ENCODE results near the gene TLX3.

The TLX3 gene

GRCh38 chr5:171306781-171307591 lies 2.1 kb upstream of the TLX3 start:
- no peak for DNase-seq

- no peak for DNase-seq
Observed at GRCh38 chr5:171307789-171308452, 1.1 kb upstream of the TLX3 start.

DNA sequence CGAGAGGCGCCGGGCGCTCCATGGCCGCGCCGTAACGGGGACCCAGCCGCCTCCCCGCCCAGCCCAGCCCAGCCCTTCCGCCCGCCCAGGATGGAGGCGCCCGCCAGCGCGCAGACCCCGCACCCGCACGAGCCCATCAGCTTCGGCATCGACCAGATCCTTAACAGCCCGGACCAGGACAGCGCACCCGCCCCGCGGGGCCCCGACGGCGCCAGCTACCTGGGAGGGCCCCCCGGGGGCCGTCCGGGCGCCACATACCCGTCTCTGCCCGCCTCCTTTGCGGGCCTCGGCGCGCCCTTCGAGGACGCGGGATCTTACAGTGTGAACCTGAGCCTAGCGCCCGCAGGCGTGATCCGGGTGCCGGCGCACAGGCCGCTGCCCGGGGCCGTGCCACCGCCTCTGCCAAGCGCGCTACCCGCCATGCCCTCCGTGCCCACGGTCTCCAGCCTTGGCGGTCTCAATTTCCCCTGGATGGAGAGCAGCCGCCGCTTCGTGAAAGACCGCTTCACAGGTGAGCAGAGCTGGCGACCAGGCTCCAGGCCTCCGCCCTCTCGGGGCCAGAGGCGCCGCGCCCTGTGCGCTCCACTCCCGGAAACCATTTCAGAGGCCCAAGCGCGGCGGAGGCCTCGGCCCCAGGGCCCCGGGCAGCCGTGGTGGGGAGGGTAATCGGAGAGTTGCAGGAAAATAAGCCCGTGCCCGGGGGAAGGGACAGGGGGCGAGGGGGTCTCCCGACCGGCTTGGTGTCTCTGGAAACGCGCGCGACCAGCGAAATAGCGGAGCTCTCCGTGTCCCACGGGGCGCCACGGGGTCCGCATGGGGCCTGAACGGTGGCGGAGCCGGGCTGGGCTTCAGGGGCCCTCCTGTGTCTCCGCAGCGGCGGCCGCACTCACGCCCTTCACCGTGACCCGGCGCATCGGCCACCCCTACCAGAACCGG lies 496 bp downstream of the TLX3 start:
- DNase-seq: no peak

DNA sequence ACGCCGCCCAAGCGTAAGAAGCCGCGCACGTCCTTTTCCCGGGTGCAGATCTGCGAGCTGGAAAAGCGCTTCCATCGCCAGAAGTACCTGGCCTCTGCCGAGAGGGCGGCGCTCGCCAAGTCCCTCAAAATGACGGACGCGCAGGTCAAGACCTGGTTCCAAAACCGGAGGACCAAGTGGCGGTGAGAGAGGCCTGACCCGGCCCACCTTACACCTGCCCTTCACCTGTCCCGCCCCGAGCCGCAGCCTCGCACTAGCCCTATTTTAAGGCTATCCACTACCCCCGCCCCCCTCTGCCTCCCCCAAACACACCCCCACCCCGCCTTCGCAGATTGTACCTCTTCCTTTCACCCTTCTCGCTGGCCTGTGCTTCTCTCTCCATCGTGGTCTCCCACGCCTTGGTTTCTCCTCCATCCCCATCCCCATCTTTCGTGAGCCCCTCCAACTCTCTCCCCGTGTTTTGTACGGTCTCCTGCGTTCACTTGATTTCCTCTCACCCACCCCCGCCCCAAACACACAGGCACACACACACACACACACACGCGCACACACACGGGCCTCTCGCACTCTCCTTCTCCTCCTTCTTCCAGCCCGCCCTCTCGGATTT lies 1.3 kb downstream of the TLX3 start:
- DNase-seq: no peak

- DNase-seq: no peak
Observed at GRCh38 chr5:171310819-171311321, 1.8 kb downstream of the TLX3 start.

DNA sequence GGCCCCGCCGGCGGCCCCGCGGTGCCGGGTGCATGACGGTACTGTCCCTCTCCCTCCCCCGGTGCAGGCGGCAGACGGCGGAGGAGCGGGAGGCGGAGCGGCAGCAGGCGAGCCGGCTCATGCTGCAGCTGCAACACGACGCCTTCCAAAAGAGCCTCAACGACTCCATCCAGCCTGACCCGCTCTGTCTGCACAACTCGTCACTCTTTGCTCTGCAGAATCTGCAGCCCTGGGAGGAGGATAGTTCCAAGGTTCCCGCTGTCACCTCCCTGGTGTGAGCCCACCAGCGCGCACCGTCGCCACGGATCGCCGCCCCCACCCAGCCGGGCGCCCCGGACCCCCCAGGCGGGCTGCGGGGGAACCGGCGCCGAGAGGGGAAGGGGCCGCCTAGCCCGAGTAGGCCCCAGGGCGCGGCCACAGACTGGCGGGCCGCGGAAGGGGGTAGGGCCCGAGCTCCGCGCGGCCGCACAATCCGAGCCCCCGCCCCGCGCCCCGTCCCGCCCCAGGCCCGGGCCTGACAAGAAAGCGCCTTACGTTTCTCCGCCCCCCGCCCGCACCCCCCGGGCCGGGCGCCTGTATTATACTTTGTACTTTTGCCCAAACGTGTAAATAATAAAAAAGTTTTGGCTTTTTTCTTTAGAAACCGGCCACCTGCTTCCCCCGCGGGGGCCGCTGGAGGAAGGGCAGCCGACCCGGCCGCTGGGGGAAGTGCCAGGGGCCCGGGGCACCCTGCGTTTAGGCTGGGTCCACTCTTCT lies 2.5 kb downstream of the TLX3 start:
- no peak for DNase-seq

DNA sequence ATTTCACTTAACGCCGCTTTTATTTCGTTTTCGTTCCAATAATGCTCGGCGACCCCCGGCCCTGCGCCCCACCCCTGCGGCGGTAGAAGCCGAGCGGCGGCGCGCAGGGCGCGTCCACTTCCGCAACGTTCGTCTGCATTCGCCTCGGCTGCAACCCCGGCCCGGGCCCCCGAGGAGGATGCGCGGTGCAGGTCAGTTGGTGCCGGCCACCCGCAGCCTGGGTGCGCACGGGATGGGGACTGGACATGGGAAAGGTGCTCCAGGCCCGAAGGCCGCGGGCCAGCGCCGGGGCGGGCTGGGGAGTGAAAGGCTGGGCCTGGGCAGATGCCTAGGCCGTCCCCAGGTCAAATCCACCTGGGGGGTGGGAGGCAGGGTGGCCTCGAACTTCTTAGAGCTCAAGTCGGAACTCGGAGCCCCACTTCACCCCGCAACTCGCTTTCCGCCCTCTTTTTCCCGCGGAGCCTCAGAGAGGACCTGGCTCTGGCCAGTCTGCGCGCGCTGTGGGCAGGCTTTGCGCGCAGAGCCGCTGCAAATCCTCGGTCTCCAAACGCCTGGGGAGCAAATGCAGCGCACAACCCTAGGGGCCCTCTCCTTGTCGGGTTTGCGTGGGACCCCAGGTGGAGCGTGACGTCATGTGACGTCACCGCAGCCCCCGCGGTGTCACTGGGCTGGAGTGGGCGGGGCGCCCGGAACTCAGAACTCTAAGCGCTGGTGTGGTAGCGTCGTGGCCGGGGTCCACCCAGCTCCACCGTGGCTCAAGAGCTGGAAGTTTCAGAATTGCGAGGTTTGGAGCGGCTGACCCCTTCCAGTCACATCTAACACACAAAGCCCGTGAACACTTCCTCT lies 3.3 kb downstream of the TLX3 start:
- no peak for DNase-seq

GRCh38 chr5:171313481-171314206 lies 4.6 kb downstream of the TLX3 start:
- DNase-seq: no peak

- no peak for DNase-seq
Observed at GRCh38 chr5:171314728-171315385, 5.8 kb downstream of the TLX3 start.

DNA sequence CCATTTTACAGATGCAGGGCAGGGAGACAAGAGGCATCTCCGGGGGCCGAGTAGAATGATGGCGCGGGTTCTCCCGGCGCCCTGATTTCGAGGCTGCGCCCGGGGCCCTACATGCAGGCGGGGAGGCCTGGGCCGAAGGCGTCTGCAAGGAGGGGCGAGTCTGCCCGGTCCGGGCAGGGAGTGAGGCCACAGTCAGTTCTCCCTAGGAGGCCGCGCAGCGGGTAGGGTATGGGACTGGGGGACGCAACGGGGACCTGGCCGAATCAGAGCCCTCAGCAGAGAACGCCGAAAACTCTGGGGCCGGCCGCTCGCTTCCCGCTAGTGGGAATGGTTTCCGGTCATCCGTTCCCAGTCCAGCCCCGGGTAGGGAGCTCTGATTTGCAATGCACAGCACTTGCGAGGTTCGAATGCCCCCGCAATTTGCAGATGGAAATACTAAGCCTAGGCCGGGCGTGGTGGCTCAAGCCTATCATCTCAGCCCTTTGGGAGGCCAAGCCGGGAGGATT lies 6.4 kb downstream of the TLX3 start:
- no peak for DNase-seq

DNA sequence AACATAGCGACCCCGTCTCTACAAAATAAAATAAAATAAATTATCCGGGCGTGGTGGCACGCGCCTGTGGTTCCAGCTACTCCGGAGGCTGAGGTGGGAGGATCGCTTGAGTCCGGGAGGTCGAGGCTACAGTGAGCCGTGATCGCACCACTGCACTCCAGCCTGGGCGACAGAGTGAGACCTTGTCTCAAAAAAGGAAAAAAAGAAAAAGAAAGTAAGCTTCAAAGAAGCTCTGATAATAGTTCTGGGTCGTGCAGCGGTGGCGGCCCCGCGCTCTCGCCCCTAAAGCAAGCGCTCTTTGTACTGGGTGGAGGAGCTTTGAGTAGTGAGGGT lies 6.8 kb downstream of the TLX3 start:
- no peak for DNase-seq

DNA sequence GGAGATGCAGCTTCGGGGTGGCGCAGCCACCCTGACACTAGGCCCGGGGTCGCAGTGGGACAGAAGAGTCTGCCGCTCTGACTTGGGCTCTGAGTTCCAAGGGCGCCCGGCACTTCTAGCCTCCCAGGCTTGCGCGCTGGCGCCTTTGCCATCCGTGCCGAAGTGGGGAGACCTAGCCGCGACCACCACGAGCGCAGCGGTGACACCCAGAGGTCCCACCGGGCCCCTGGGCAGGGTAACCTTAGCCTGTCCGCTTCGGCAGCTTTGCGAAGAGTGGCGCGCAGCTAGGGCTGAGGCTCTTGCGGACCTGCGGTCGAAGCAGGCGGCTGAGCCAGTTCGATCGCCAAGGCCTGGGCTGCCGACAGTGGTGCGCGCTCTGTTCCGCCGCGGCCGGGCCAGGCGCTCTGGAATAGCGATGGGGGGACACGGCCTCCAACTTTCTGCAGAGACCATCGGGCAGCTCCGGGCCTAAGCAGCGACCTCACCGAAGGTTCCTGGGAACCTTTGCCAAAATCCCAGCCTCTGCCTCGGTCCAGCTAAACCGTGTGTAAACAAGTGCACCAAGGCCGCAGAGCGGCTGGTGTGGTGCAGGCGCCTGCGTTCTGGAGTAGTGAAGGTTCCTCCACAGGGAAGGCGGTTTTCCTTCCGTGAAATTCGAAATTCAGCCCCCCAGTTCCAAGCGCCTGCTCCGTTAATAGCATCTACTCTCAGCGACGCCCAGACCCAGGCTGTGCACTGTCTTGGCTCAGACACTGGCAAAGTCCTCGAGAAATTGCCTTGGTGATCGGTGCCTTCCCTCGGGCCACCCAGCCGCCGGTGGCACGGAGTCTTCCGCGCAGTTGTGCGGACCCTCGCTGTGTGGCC lies 7.4 kb downstream of the TLX3 start:
- no peak for DNase-seq

DNA sequence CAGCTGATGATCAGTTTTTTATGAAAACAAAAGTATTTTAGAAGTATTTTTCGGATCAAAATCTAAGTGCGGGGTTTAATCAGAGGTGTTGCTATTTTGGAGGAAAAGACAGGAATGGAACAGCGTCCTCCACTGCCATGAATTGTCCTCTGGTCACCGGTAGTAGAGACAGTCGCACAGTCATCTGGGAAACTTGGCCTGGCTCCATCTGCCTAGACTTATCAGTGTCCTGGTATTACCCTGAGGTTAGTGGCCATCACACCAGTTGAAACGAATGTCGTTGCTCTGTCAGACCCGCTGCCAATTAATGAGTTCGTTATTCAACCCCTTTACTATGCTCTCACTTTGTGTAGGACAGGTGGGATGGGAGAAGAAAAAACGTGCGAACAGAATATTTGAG lies 8.2 kb downstream of the TLX3 start:
- DNase-seq: no peak

- no peak for DNase-seq
Observed at GRCh38 chr5:171318026-171318425, 9.0 kb downstream of the TLX3 start.

- no peak for DNase-seq
Observed at GRCh38 chr5:171321447-171321846, 12.4 kb downstream of the TLX3 start.

GRCh38 chr5:171322527-171322926 lies 13.5 kb downstream of the TLX3 start:
- DNase-seq: no peak

- no peak for DNase-seq
Observed at GRCh38 chr5:171323007-171323406, 14.0 kb downstream of the TLX3 start.

- no peak for DNase-seq
Observed at GRCh38 chr5:171323806-171324632, 15.0 kb downstream of the TLX3 start.
